ENCODE results near the gene DGKB.

DNA sequence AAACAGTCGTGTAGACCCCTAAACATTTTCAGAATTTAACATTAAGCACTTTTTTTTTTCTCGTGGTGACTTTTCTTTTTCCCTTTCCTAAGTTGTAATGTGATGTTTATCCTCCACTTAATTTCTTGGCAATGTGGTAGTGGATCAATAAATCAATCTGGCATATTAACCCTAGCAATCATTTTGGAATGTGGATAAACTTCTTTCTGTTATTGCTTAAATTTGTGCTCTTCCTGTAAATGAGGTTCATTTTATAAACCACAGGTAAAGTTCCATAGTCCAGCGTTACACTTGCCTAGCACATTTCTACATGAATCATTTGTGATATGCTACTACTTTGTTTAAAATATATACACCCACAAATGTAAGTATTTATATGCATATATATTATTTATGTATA lies 665.7 kb downstream of the DGKB start:
- TF ChIP-seq SUZ12 (IDR thresholded peaks at IDR 0.05) (no peak), TARDBP (IDR thresholded peaks at IDR 0.05) (no peak), ELF4 (IDR thresholded peaks at IDR 0.05) (no peak), ARNT (IDR thresholded peaks at IDR 0.05) (no peak), BHLHE40 (IDR thresholded peaks at IDR 0.05; ENCODE audit: borderline replicate concordance) (no peak)

Data from HEK293T (cell line).